GM12892 (cell line): ENCODE results near the gene CMTR1.

Experiments
- POLR2AphosphoS5 ChIP-seq: IDR thresholded peaks from 2 replicates; pipeline ENCODE4 v1.6.1; 2011; ENCODE audit warnings: low read depth, low read length, control low read depth
- TAF1 ChIP-seq: IDR thresholded peaks from 2 replicates; pipeline ENCODE4 v1.6.1; 2011; ENCODE audit warnings: low read depth, mild to moderate bottlenecking, control low read depth, low read length, borderline replicate concordance

GRCh38 chr6:37528541-37528940, 95.5 kb downstream of the CMTR1 start:
- TF ChIP-seq POLR2AphosphoS5 (no peak), TAF1 (no peak)
